D341Med (cell line): ENCODE data around the gene ATXN10.

Experiments
- DNase-seq: peaks from one replicate; pipeline ENCODE4 v3.0.0; 2012; ENCODE audit warnings: low spot score

Gene ATXN10

DNA sequence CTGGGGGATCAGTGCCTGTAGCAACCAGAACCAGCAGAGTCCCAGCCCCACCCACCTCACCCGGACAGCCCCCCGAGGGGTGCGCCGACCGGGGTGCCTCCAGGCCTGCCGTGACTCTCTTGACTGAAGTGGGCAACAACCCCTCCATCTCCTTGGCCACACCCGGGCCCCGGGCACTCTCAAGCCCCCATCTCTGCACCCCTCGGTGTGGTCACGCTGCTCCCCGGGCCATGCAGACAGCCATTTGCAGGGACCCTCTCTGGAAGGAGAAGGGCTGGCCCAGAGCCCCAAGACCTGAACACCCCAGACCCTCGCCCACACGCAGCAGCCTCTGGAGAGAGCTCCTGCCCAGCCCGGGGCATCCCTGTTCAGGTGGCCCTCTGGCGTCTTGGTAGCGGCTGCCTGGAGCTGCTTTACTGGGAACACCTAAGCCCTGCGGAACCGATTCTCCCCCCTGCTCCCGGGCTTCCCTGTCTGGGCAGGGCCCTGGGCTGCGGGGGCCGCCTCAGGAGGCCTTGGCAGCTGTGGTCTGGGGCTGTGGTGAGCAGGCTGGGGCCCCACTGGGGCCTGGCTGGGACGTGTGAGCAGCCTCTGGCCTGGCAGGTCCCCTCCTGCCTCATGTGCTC lies 220.5 kb downstream of the ATXN10 start:
- no peak for DNase-seq

DNA sequence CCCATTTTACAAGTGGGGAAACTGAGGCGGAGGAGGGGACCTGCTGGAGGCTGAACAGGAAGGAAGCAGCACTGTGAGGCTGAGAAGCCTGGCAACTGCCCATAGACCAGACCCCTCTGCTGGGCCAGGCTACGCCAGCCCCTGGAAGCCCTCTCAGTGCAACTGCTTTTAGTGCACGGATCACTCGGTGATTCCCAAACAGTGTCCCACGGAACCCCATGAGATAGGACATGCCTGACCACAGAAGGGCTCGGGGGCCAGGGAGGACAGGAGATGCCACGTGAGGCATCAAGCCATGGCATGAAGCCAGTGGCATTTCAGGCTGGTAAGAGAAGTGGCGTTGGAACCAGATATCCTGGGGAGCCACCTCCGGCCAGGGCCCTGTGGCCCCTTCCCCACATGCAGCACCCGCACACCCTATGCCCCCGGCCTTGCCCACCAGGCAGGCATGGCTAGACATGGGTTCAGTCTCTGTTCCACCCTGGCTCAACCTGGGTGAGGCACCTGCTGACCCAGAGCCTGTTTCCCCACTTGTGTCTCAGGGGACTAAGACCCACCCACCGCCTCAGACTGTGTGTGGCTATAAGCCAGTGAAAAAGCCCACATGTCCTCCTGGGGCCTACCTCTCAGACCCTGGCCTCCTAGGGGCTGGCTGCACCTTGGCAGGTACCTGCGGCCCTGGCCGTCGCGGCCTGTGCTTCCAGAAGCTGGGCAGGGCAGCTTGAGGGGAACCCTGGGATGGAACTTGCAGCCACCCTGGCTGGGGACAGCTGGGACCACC lies 221.2 kb downstream of the ATXN10 start:
- DNase-seq: no peak

DNA sequence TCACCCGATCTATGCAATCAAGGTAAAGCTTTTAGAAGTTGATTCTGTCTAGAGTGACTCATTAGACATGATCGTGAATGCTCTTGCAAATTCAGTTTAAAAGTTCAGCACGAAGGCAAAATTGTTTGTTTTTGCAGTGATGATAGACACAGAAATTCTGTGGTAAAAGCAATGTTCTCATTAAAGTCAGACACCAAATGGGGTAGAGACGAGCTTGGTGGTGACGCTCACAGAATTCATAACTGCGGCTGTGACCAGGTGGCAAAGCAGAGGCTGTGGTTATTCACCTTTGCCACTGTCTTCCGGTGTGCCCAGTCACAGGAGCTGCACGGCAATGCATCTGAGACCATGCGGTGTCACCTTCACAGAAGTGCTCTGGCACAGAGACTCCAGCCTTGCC lies 221.9 kb downstream of the ATXN10 start:
- DNase-seq: no peak
